22Rv1 (cell line): ENCODE data around the gene AASS.

Source experiments
- CTCF ChIP-seq: fragments of 450-650 bp; IDR thresholded peaks from 2 replicates; pipeline ENCODE4 v1.5.1; 2017; ENCODE audit warnings: mild to moderate bottlenecking
- ZFX ChIP-seq: fragments of 450-650 bp; IDR thresholded peaks from 2 replicates; pipeline ENCODE4 v1.6.1; 2017; ENCODE audit warnings: antibody characterized with exemption, borderline replicate concordance

- no peak for TF ChIP-seq CTCF
- TF ChIP-seq ZFX: no peak
These were observed 79.1 kb downstream of the AASS start for GRCh38 chr7:122064971-122065370.
